Keratinocyte (primary cell): ENCODE data around the gene EPB41L2. TPM values are rescaled to one million over a fixed set of nuclear protein-coding genes. Genes with fewer than 3 reads are reported as not detected.

Source experiments
- DNase-seq: peaks from one replicate; pipeline ENCODE4 v3.0.0-alpha.2; 2011; ENCODE audit warnings: low read depth, missing footprints, low spot score
- FAIRE-seq: peaks from 2 replicates; lab custom pipeline; 2011; peaks lifted over from hg19 to GRCh38; lab: Jason Lieb, UNC
- H2AFZ ChIP-seq: 2 replicates; pipeline ENCODE4 v1.6.0; 2012; ENCODE audit warnings: low read length, control low read depth, inconsistent platforms; ENCODE audit not compliant: control insufficient read depth
- H3K27ac ChIP-seq: 2 replicates; pipeline ENCODE4 v1.5.1; 2011; ENCODE audit warnings: low read length; ENCODE audit not compliant: control insufficient read depth, insufficient read depth
- H3K27me3 ChIP-seq: 3 replicates; pipeline ENCODE4 v1.6.0; 2011; ENCODE audit warnings: low read length; ENCODE audit not compliant: control insufficient read depth, insufficient read depth; ENCODE audit errors: extremely low read depth
- H3K36me3 ChIP-seq, 2 experiments: 2 replicates in 1 of 2; 3 replicates in 1 of 2; pipeline ENCODE4 v1.5.1; 2011; ENCODE audit warnings: low read length in 2 of 2, mild to moderate bottlenecking in 1 of 2; ENCODE audit not compliant: control insufficient read depth in 2 of 2, insufficient read depth in 2 of 2; ENCODE audit errors: extremely low read depth in 1 of 2
- H3K4me1 ChIP-seq: 3 replicates; pipeline ENCODE4 v1.5.1; 2011; ENCODE audit warnings: low read length; ENCODE audit not compliant: control insufficient read depth, insufficient read depth; ENCODE audit errors: extremely low read depth
- H3K4me2 ChIP-seq: 3 replicates; pipeline ENCODE4 v1.6.0; 2011; ENCODE audit warnings: low read depth, low read length; ENCODE audit not compliant: control insufficient read depth, insufficient read depth; ENCODE audit errors: extremely low read depth
- H3K4me3 ChIP-seq, 3 experiments: fragments of 200-600 bp in 1 of 3; sonication (generic) in 1 of 3; 2 replicates in 2 of 3; 3 replicates in 1 of 3; pipeline ENCODE4 v1.5.1; 2011 to 2016; ENCODE audit warnings: low read length in 3 of 3, mild to moderate bottlenecking in 3 of 3, control low read depth in 2 of 3, inconsistent platforms in 1 of 3, low read depth in 1 of 3, mixed read lengths in 1 of 3, mixed run types in 1 of 3, moderate library complexity in 1 of 3; ENCODE audit not compliant: control insufficient read depth in 2 of 3, insufficient read depth in 2 of 3; ENCODE audit errors: extremely low read depth in 1 of 3
- H3K79me2 ChIP-seq: 2 replicates; pipeline ENCODE4 v1.6.0; 2012; ENCODE audit warnings: low read length; ENCODE audit not compliant: control insufficient read depth, insufficient read depth
- H3K9ac ChIP-seq: 3 replicates; pipeline ENCODE4 v1.6.0; 2011; ENCODE audit warnings: low read length; ENCODE audit not compliant: control insufficient read depth, insufficient read depth; ENCODE audit errors: extremely low read depth
- H3K9me1 ChIP-seq: 3 replicates; pipeline ENCODE4 v1.6.0; 2011; ENCODE audit warnings: low read length; ENCODE audit not compliant: control insufficient read depth, insufficient read depth; ENCODE audit errors: extremely low read depth
- H3K9me3 ChIP-seq: 2 replicates; pipeline ENCODE4 v1.5.1; 2012; ENCODE audit warnings: low read depth, low read length; ENCODE audit not compliant: control insufficient read depth
- H4K20me1 ChIP-seq: 3 replicates; pipeline ENCODE4 v1.6.0; 2011; ENCODE audit warnings: low read length; ENCODE audit not compliant: control insufficient read depth, insufficient read depth; ENCODE audit errors: extremely low read depth
- CTCF ChIP-seq, 3 experiments: IDR thresholded peaks in 1 of 3; conservative IDR thresholded peaks in 1 of 3; optimal IDR thresholded peaks in 1 of 3; 2 replicates in 2 of 3; 3 replicates in 1 of 3; pipeline versions ENCODE3 to v1.5.1; 2011; ENCODE audit warnings: low read length in 3 of 3, mild to moderate bottlenecking in 3 of 3, moderate library complexity in 2 of 3, control low read depth in 1 of 3, inconsistent platforms in 1 of 3; ENCODE audit not compliant: insufficient read depth in 2 of 3; ENCODE audit errors: extremely low read depth in 1 of 3
- EZH2 ChIP-seq: IDR thresholded peaks from one replicate; pipeline ENCODE4 v1.6.1; 2012; ENCODE audit warnings: inconsistent platforms, mild to moderate bottlenecking, low read length, moderate library complexity
- dilution Hi-C: fragments of 300-500 bp; cut with MboI; formaldehyde crosslinking; loops from one replicate; pipeline ENCODE4 v1.7.0; 2020; ENCODE audit warnings: low sequenced_read_pairs; ENCODE audit not compliant: extremely low pct_ligation_motif_present
- polyA plus RNA-seq, 5 experiments: library from polyadenylated mRNA; depleted of rRNA in 3 of 5; stranded (reverse) in 3 of 5; stranded (forward) in 1 of 5; unstranded in 1 of 5; fragments of >200 nt; gene quantifications; 1 replicate in 1 of 5; 2 replicates in 3 of 5; 3 replicates in 1 of 5; pipeline versions ENCODE4 v1.2.1 to v1.2.3, GENCODE V29; 2011 to 2012; ENCODE audit warnings: missing spikeins in 2 of 5, low read depth in 1 of 5, low replicate concordance in 1 of 5

EPB41L2 gene
- polyA plus RNA-seq, 1 donor (not counting 4 experiments of a cell fraction or from before 2014, with no cell fraction given) = 22.0 TPM

- H3K36me3 ChIP-seq = no peaks in the 10 kb centered on the region
- no peaks in the 10 kb centered on the region for H4K20me1 ChIP-seq
- H3K9me3 ChIP-seq = peaks cover 3% of the 10 kb centered on the region
- no peak overlapping the region for H3K9ac ChIP-seq
- no peaks in the 10 kb centered on the region for H3K9me1 ChIP-seq
- dilution Hi-C loops = no loop called here
- H3K27ac ChIP-seq = no peak overlapping the region
- H3K4me1 ChIP-seq = peaks cover 1% of the 10 kb centered on the region
- H3K4me2 ChIP-seq = no peak overlapping the region
- FAIRE-seq = no peak
- TF ChIP-seq CTCF (optimal IDR thresholded peaks at IDR 0.05 in 1 of 3, IDR thresholded peaks at IDR 0.05 in 1 of 3, conservative IDR thresholded peaks at IDR 0.05 in 1 of 3; ENCODE audit: extremely low read depth in 1 of 3, insufficient read depth in 2 of 3, low read length in 3 of 3) (no peak), EZH2 (no peak)
- H3K79me2 ChIP-seq = peaks cover 3% of the 10 kb centered on the region
- H3K4me3 ChIP-seq = no peak overlapping the region
- no peak for DNase-seq
- no peaks in the 10 kb centered on the region for H3K27me3 ChIP-seq
- H2AFZ ChIP-seq = no peak overlapping the region
Measured at GRCh38 chr6:131007286-131007685, 55.8 kb downstream of the EPB41L2 start.

- Histone ChIP-seq H3K4me1 (peaks cover 6% of the 10 kb centered on the region), H3K9ac (no peak overlapping the region), H3K27ac (no peak overlapping the region), H3K4me3 (no peak overlapping the region), H2AFZ (no peak overlapping the region), H3K79me2 (peaks cover 2% of the 10 kb centered on the region), H3K27me3 (no peaks in the 10 kb centered on the region), H3K9me3 (peaks cover 3% of the 10 kb centered on the region), H4K20me1 (no peaks in the 10 kb centered on the region), H3K9me1 (no peaks in the 10 kb centered on the region), H3K36me3 (no peaks in the 10 kb centered on the region), H3K4me2 (no peak overlapping the region)
- TF ChIP-seq EZH2 (no peak), CTCF (optimal IDR thresholded peaks at IDR 0.05 in 1 of 3, IDR thresholded peaks at IDR 0.05 in 1 of 3, conservative IDR thresholded peaks at IDR 0.05 in 1 of 3; ENCODE audit: extremely low read depth in 1 of 3, insufficient read depth in 2 of 3, low read length in 3 of 3) (no peak)
- FAIRE-seq (no peak), DNase-seq (no peak)
- dilution Hi-C loops = no loop called here
Measured at GRCh38 chr6:131005439-131006016, 57.5 kb downstream of the EPB41L2 start.
